Naive B cell (primary cell): Measurements from ENCODE around the gene DCAF10. TPM values are rescaled to one million over a fixed set of nuclear protein-coding genes. Genes with fewer than 3 reads are reported as not detected.

Experiments used
- ATAC-seq, 2 donors: fragments of 150-1000 bp; cut with Tn5 transposase; 2 replicates each; pipeline ENCODE4 v1.10.0; 2021; ENCODE audit warnings: low read depth in 2 of 2, mild to moderate bottlenecking in 2 of 2, moderate library complexity in 2 of 2
- DNase-seq: peaks from one replicate; pipeline ENCODE4 v3.0.0; 2022
- H3K27ac Mint-ChIP-seq, 6 donors: one replicate each; pipeline ENCODE4 v1.8.0; 2020 to 2022; ENCODE audit warnings: mild to moderate bottlenecking in 6 of 6, mixed read lengths in 6 of 6, moderate library complexity in 5 of 6, inconsistent platforms in 2 of 6
- H3K27me3 Mint-ChIP-seq, 3 donors: one replicate each; pipeline ENCODE4 v1.8.0; 2021 to 2022; ENCODE audit warnings: mixed read lengths in 3 of 3, mild to moderate bottlenecking in 1 of 3
- H3K36me3 Mint-ChIP-seq, 2 donors: one replicate each; pipeline ENCODE4 v1.8.0; 2020 to 2022; ENCODE audit warnings: mixed read lengths in 2 of 2, inconsistent platforms in 1 of 2, mild to moderate bottlenecking in 1 of 2
- H3K4me1 Mint-ChIP-seq, 3 donors: one replicate each; pipeline ENCODE4 v1.8.0; 2020 to 2022; ENCODE audit warnings: mixed read lengths in 3 of 3, inconsistent platforms in 1 of 3, mild to moderate bottlenecking in 1 of 3, moderate library complexity in 1 of 3
- H3K4me3 Mint-ChIP-seq, 8 donors: one replicate each; pipeline ENCODE4 v1.8.0; 2020 to 2022; ENCODE audit warnings: mild to moderate bottlenecking in 8 of 8, mixed read lengths in 8 of 8, moderate library complexity in 8 of 8, inconsistent platforms in 2 of 8
- H3K9me3 Mint-ChIP-seq, 7 donors: one replicate each; pipeline ENCODE4 v1.8.0; 2020 to 2022; ENCODE audit warnings: mixed read lengths in 7 of 7, mild to moderate bottlenecking in 5 of 7, inconsistent platforms in 2 of 7, moderate library complexity in 1 of 7
- polyA plus RNA-seq, 6 donors: library from polyadenylated mRNA; unstranded; fragments of 300-500 nt; fragmentation: Illumina TruSeq; gene quantifications; one replicate each; pipeline ENCODE4 v1.2.3, GENCODE V29; 2021; ENCODE audit warnings: low read depth in 6 of 6

The DCAF10 gene
- polyA plus RNA-seq, 6 donors from 2014 or later: 22.9 to 33.1 (median 28.1) TPM

GRCh38 chr9:37897665-37898064, 97.1 kb downstream of the DCAF10 start:
- no peak for ATAC-seq
- no peak overlapping the region for H3K4me3 Mint-ChIP-seq
- peaks cover 16 to 17% of the 10 kb centered on the region in 2 donors for H3K36me3 Mint-ChIP-seq

DNA sequence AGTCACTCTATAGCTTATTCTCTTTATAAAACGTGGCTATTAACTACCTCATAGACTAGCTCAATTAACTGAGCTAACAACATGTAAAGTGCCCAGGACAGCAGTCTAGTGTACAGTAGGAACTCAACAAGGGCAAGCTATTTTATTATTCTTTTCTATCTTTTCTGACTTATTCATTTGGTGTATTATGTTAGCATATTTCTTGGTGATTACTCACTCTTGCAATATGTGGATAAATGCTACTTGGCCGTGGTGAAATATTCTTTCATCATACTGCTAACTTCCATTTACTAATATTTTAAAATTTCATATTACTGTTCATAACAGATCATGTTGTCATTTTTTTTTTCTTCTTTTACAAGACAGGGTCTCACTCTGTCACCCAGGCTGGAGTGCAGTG, 98.4 kb downstream of the DCAF10 start:
- Mint-ChIP-seq H3K27ac (no peak overlapping the region), H3K4me3 (no peak overlapping the region)

More at GRCh38 chr9:37897665-37898064, 97.1 kb downstream of the DCAF10 start:
- H3K4me1 Mint-ChIP-seq: peaks cover under 1 to 4% (median 4%) of the 10 kb centered on the region in 3 donors
- no peak for DNase-seq
- H3K27me3 Mint-ChIP-seq: no peaks in the 10 kb centered on the region
- H3K9me3 Mint-ChIP-seq: no peaks in the 10 kb centered on the region
- no peak overlapping the region for H3K27ac Mint-ChIP-seq

DNA sequence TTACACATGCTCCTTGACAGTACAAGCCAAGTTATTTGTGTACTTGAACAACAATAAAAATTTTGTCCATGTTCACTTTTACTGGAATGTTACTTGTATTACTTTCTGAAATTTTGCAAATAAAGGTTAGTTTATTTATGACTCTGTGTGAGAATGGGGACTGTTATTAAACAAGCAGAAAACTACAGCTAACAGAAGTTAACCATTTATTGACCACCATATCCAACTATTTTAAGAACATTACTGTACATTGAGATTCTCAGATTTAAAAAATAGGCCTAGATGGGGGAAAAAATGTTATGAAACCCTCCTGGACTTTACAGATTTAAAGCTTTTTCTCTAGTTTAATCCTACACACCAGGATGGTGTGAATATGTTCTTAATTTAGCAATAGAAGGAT, 101.5 kb downstream of the DCAF10 start:
- peak overlapping the region in 3 of 8 donors; percentile 59 to 94 (median 92) for H3K4me3 Mint-ChIP-seq

More for the DNA sequence above, 98.4 kb downstream of the DCAF10 start:
- Mint-ChIP-seq H3K4me1 (peaks cover 8 to 9% (median 8%) of the 10 kb centered on the region in 3 donors), H3K9me3 (no peaks in the 10 kb centered on the region), H3K36me3 (peaks cover 5 to 9% of the 10 kb centered on the region in 2 donors), H3K27me3 (no peaks in the 10 kb centered on the region)
- ATAC-seq: no peak
- DNase-seq: no peak

DNA sequence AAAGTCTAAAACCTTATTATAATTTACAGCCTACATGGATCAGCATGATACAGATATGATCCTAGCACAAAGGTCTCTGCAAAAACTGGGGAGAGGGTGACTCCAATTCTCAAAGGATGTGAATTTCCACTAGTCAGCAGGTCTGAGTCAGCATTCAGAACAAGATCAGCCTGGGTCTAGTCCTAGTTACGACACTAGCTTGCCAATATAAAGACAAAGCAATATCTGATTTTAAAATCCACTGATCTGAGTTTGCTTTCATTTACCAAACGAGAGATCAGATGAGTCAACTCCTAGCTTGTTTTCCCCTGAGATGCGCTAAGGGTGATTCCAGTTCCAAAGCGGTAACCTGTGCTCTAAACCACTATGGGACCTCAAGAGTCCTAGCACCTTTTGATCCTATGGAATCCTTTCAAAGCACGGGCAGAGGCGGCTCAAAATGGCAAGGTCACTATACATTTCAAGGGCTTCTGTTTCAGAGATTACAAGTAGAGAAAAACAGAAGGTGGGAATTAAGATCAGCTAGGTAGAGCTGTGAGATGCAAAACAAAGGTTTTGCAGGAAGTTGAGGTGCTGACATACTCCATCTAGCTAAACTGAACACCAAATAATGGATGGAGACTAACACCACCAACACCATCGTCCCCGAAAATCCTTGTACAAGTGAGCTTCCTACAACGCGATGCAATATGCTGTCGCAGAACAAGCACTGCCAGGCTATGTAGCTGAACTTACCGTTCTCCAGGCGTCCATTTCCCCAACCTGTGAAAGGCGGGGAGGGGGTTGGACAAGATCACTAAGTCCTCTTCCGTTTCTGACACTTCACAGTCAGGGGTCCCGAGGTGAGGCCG, 102.4 kb downstream of the DCAF10 start:
- peaks cover 8 to 19% (median 18%) of the 10 kb centered on the region in 3 donors for H3K4me1 Mint-ChIP-seq
- no peaks in the 10 kb centered on the region for H3K9me3 Mint-ChIP-seq
- no peaks in the 10 kb centered on the region for H3K27me3 Mint-ChIP-seq
- no peaks in the 10 kb centered on the region for H3K36me3 Mint-ChIP-seq
- peak overlapping the region; percentile 91 to 95 (median 94) for H3K4me3 Mint-ChIP-seq
- peak overlapping the region in 5 of 6 donors; percentile 36 to 99 (median 84) for H3K27ac Mint-ChIP-seq
- DNase-seq: no peak
- no peak for ATAC-seq

More for the DNA sequence above, 101.5 kb downstream of the DCAF10 start:
- Mint-ChIP-seq H3K9me3 (no peaks in the 10 kb centered on the region), H3K36me3 (peaks cover 0 to 5% of the 10 kb centered on the region in 2 donors), H3K27me3 (no peaks in the 10 kb centered on the region), H3K4me1 (peaks cover 12 to 19% (median 18%) of the 10 kb centered on the region in 3 donors), H3K27ac (peak overlapping the region in 2 of 6 donors; percentile 16 to 21)
- no peak for ATAC-seq
- DNase-seq: no peak

DNA sequence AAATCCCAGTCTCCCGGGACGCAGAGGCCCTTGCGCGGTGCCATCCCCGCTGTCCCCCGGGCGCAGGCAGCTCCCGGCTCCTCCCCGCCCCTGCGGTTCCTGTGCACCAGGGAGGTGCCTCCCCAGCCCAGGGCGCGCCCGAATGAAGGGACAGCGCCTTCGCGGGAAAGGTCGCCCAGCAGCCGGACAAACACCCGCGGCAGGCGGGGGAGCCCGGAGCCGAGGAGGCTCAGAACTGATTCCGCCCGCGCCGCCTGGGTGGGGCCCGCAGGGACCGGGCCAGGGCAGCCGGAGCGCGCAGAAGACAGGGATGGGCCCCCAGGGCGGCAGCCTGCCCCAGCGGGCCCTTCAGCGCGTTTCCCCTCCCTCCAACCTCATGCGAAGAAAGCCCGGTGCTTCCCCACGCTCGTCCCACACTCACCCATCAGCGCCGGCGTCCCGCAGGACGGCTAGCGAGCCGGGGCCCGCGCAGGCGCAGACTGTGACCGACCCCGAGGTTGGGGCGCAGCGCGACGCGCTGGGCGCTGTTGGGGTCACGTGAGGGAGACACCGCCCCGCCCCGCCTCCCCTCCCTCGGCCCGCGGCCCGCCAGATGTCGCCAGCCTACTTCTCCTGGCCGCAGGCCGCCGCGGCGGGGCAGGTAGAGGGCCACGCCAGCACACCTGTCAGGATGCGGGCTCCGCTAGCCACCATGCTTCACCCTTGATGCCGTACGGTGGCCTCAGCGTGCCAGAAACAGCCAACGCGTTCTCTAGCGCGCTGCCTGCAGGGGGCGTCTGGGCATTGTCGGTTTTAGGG, 103.2 kb downstream of the DCAF10 start, which contains the start of gene SLC25A51:
SLC25A51 (minus strand) TSS at position 481 of the 798 bp plus-strand sequence. CDS start 15,577 bp downstream, outside the sequence.
- Mint-ChIP-seq H3K27me3 (no peaks in the 10 kb centered on the region), H3K9me3 (no peaks in the 10 kb centered on the region), H3K27ac (peak within 1 kb of the TSS; percentile 92 to 99 (median 94)), H3K4me3 (peak within 1 kb of the TSS; percentile 91 to 95 (median 94)), H3K4me1 (peaks cover 8 to 19% (median 18%) of the 10 kb centered on the region in 3 donors), H3K36me3 (no peaks in the 10 kb centered on the region)
- peak; percentile 81 to 83 for ATAC-seq
- peak; percentile 94 for DNase-seq

- Mint-ChIP-seq H3K36me3 (no peaks in the 10 kb centered on the region), H3K9me3 (no peaks in the 10 kb centered on the region), H3K27ac (peak overlapping the region; percentile 92 to 99 (median 94)), H3K4me3 (peak overlapping the region; percentile 91 to 95 (median 94)), H3K4me1 (peaks cover 8 to 19% (median 18%) of the 10 kb centered on the region in 3 donors), H3K27me3 (no peaks in the 10 kb centered on the region)
- DNase-seq (no peak), ATAC-seq (no peak)
These were observed 104.0 kb downstream of the DCAF10 start for GRCh38 chr9:37904445-37905130.

- ATAC-seq (no peak), DNase-seq (no peak)
- peak overlapping the region in 1 of 6 donors; percentile 20 for H3K27ac Mint-ChIP-seq
- H3K27me3 Mint-ChIP-seq: no peaks in the 10 kb centered on the region
- no peaks in the 10 kb centered on the region for H3K9me3 Mint-ChIP-seq
- H3K4me1 Mint-ChIP-seq: peaks cover 8 to 19% (median 18%) of the 10 kb centered on the region in 3 donors
- H3K36me3 Mint-ChIP-seq: no peaks in the 10 kb centered on the region
- peak overlapping the region in 5 of 8 donors; percentile 8 to 95 (median 94) for H3K4me3 Mint-ChIP-seq
These were observed 104.5 kb downstream of the DCAF10 start for GRCh38 chr9:37905131-37905505.

DNA sequence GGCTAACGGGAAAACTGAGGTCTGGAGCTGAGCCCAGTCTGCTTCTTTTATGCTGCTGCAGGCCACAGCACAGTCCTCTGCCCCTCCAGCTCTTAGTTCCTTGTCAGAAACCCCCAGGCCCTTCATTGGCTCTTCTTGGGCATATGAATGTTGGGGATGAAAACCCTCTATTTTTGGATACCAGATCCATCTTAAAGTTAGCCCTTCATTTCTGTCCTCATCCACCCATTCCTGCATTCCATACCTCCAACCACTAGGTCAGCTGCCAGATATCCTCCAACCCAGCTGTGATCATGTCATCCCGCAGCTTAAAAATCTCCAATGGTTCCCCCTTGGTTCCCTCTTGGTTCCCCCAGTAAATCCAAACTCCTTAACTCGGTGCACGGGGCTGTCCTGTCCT, 105.2 kb downstream of the DCAF10 start:
- no peak for ATAC-seq
- no peaks in the 10 kb centered on the region for H3K27me3 Mint-ChIP-seq
- peak overlapping the region in 6 of 8 donors; percentile 20 to 94 (median 54) for H3K4me3 Mint-ChIP-seq
- DNase-seq: no peak
- no peaks in the 10 kb centered on the region for H3K36me3 Mint-ChIP-seq
- no peaks in the 10 kb centered on the region for H3K9me3 Mint-ChIP-seq
- H3K4me1 Mint-ChIP-seq: peaks cover 8 to 19% (median 18%) of the 10 kb centered on the region in 3 donors
- peak overlapping the region in 1 of 6 donors; percentile 56 for H3K27ac Mint-ChIP-seq

DNA sequence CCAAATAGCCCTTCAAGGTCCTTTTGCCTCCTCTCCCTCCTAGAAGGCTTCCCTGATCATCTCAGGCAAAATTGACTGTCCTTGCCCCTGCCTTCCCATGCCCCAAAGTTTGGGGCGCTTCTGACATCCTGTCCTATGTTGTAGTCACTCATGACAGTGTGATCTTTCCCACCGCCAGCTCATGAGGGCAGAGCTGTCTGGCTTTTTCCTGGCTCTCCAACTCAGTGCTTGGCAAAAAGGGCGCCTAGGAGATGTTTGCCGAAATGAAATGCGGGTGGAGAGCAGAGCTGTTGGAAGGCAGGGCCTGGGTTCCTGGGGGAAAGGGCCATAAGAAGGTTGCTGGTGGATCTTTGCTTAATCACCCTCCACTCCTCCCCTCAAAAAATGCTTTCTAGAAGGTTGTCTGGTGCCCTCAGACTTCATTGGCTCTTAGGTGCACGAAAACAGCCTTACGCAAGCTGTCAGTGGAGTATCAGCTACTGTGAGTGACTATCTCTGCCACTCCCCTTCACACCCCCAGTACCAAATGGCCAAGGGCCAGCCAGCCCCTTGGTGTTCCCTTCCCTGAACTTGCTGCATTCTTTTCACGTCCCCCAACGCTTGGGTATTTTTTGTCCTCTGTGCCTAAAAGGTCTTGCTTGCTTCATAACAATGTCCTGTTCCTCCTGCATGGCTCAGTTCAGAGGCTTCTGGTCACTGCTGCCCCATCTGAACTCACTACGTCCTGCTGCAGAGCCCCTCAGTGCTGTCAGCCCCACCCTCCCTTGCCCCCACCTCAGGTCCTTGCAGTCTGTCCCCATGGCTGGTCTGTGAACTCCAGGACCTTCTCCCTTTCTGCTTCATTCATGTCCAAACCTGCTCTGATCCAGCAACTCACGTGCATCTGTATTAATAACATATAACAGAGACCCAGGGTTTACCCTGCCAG, 106.0 kb downstream of the DCAF10 start:
- no peak for DNase-seq
- peaks cover 8 to 19% (median 18%) of the 10 kb centered on the region in 3 donors for H3K4me1 Mint-ChIP-seq

DNA sequence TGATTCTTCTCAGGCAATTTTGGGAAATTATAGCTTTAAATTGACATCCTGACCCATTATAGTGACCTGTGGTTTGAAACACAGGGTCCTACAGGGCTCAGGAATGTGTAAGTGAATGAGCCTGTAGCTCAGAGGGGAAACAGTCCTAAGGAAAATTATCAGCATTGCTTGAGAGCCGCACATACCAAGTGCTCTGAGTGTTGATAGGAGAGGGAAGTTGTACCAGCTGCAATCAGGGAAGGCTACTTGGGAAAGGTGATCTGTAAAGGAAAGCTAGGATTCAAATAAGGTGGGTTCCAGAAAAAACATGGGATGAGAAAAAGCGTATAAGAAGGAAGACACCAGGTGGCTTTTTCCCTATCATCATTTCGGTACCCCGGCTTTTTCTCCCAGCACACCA, 107.7 kb downstream of the DCAF10 start:
- DNase-seq (no peak), ATAC-seq (no peak)
- H3K36me3 Mint-ChIP-seq: no peaks in the 10 kb centered on the region
- H3K9me3 Mint-ChIP-seq: no peaks in the 10 kb centered on the region
- H3K4me3 Mint-ChIP-seq: no peak overlapping the region
- peak overlapping the region in 1 of 6 donors; percentile 40 for H3K27ac Mint-ChIP-seq
- H3K27me3 Mint-ChIP-seq: peaks cover 0 to under 1% (median under 1%) of the 10 kb centered on the region in 3 donors
- peaks cover 4 to 13% (median 10%) of the 10 kb centered on the region in 3 donors for H3K4me1 Mint-ChIP-seq

More for the DNA sequence above, 106.0 kb downstream of the DCAF10 start:
- Mint-ChIP-seq H3K36me3 (no peaks in the 10 kb centered on the region), H3K27me3 (no peaks in the 10 kb centered on the region), H3K4me3 (peak overlapping the region in 4 of 8 donors; percentile 20 to 94 (median 58)), H3K27ac (peak overlapping the region in 2 of 6 donors; percentile 56 to 84), H3K9me3 (no peaks in the 10 kb centered on the region)
- no peak for ATAC-seq

- no peak for DNase-seq
- no peak overlapping the region for H3K4me3 Mint-ChIP-seq
- peaks cover 0 to 6% (median 5%) of the 10 kb centered on the region in 3 donors for H3K27me3 Mint-ChIP-seq
- peaks cover 8 to 16% (median 10%) of the 10 kb centered on the region in 3 donors for H3K4me1 Mint-ChIP-seq
- no peak for ATAC-seq
- no peaks in the 10 kb centered on the region for H3K36me3 Mint-ChIP-seq
- H3K27ac Mint-ChIP-seq: peak overlapping the region in 2 of 6 donors; percentile 40 to 42
- H3K9me3 Mint-ChIP-seq: no peaks in the 10 kb centered on the region
These were observed 108.1 kb downstream of the DCAF10 start for GRCh38 chr9:37908698-37909186.

DNA sequence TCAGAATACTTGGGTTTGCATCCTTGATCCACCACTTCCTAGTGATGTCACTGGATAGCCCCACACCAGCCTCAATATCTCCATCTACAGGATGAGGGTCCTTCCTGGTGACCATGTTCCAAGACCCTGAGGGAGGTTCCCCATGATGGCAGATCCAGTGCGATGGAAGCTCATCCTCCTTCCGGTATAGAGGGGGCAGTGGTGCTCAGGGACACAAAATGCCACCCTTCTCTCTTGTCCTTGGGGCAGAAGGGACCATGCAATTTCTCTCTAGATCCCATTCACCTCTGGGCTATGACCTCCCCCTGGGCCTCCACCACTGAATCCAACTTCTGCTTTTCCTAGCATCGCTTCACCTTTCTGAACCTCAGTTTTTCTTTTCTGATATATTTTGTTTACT, 108.7 kb downstream of the DCAF10 start:
- DNase-seq: no peak
- Mint-ChIP-seq H3K4me3 (no peak overlapping the region), H3K9me3 (no peaks in the 10 kb centered on the region), H3K36me3 (no peaks in the 10 kb centered on the region), H3K27ac (no peak overlapping the region), H3K4me1 (peaks cover 7 to 15% (median 9%) of the 10 kb centered on the region in 3 donors), H3K27me3 (peaks cover 0 to 7% (median 7%) of the 10 kb centered on the region in 3 donors)
- no peak for ATAC-seq
